Cardiac muscle cell (in vitro differentiated cells and primary cell): ENCODE results near the gene HILPDA. TPM values are rescaled to one million over a fixed set of nuclear protein-coding genes. Genes with fewer than 3 reads are reported as not detected.

Experiments used
- DNase-seq, 2 donors: peaks; one replicate each; pipeline versions ENCODE4 v3.0.0 to v3.0.0-alpha.2; 2010 to 2017; ENCODE audit warnings: low read depth in 1 of 2, low spot score in 1 of 2
- H3K27ac ChIP-seq: fragments of 200-600 bp; sonication (generic); 2 replicates; pipeline ENCODE4 v1.5.1; 2016
- H3K27me3 ChIP-seq: fragments of 200-600 bp; sonication (generic); 2 replicates; pipeline ENCODE4 v1.6.0; 2016; ENCODE audit warnings: control low read depth
- H3K36me3 ChIP-seq: fragments of 200-600 bp; sonication (generic); 2 replicates; pipeline ENCODE4 v1.5.1; 2016; ENCODE audit warnings: control low read depth
- H3K4me1 ChIP-seq: fragments of 200-600 bp; sonication (generic); 2 replicates; pipeline ENCODE4 v1.8.1; 2017; ENCODE audit warnings: low read depth, mild to moderate bottlenecking, mixed run types
- H3K4me3 ChIP-seq: fragments of 200-600 bp; sonication (generic); 2 replicates; pipeline ENCODE4 v1.5.1; 2016; ENCODE audit warnings: mild to moderate bottlenecking
- H3K9me3 ChIP-seq: fragments of 200-600 bp; sonication (generic); 2 replicates; pipeline ENCODE4 v1.5.1; 2017; ENCODE audit warnings: low read depth, mild to moderate bottlenecking, control low read depth
- polyA plus RNA-seq: library from polyadenylated mRNA; unstranded; fragments of >200 nt; fragmentation: Nextera tagmentation; extraction: Ambion mirVana; gene quantifications from 2 replicates; pipeline ENCODE4 v1.2.1, GENCODE V29; 2016
- total RNA-seq: library from RNA; depleted of rRNA; stranded (reverse); fragments of >200 nt; gene quantifications from 2 replicates; pipeline ENCODE4 v1.2.3, GENCODE V29; 2016
- TF ChIP-seq, protein P1 (sequence below): IDR thresholded peaks from 2 replicates; pipeline ENCODE4 v1.5.1; 2012; ENCODE audit warnings: low read depth, mild to moderate bottlenecking, low read length

The HILPDA gene
- total and polyA plus RNA-seq, 2 experiments from 2014 or later, result 16.2 to 56.0 TPM

DNA sequence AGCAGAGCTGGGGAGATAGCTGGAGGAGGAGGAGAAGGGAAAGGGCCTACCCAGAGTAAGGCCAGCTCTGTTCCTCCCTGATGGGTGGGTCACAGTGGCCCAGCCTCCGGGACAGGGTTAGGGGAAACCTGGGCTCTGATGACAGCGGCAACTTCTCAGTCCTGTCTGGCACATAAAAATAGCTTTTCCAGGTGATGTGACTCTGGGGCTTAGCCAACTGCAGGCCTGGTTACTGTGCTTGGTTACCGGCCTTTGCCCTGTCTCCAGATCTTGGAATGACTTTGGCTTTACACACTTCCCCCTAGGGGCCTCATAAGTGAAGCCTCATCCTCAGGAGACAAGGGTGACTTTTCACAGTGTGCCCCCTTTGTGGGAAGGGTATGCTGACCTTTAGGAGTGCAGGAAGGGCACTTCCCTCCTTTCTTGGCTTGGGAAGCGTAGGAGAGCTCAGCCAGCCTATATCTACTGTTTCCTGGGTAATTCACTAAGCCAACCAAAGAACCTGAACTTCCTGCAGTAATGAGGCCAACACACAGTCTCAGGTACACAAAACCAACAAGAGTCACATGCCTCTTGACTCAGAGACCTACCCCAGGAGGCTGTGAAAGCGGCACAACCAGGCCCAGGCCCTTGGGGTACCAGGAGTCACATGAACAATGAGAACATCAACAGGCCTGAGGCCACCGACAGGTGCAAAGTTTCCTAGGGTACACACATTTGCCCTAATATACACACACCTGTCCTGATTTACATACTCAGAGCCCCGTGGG, 11.7 kb upstream of the HILPDA start:
- Histone ChIP-seq H3K36me3 (no peaks in the 10 kb centered on the region), H3K9me3 (no peaks in the 10 kb centered on the region), H3K27ac (no peak overlapping the region), H3K4me3 (no peak overlapping the region), H3K4me1 (no peaks in the 10 kb centered on the region), H3K27me3 (no peaks in the 10 kb centered on the region)
- no peak for DNase-seq
- TF ChIP-seq, protein P1, sequence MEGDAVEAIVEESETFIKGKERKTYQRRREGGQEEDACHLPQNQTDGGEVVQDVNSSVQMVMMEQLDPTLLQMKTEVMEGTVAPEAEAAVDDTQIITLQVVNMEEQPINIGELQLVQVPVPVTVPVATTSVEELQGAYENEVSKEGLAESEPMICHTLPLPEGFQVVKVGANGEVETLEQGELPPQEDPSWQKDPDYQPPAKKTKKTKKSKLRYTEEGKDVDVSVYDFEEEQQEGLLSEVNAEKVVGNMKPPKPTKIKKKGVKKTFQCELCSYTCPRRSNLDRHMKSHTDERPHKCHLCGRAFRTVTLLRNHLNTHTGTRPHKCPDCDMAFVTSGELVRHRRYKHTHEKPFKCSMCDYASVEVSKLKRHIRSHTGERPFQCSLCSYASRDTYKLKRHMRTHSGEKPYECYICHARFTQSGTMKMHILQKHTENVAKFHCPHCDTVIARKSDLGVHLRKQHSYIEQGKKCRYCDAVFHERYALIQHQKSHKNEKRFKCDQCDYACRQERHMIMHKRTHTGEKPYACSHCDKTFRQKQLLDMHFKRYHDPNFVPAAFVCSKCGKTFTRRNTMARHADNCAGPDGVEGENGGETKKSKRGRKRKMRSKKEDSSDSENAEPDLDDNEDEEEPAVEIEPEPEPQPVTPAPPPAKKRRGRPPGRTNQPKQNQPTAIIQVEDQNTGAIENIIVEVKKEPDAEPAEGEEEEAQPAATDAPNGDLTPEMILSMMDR, result no peak

DNA sequence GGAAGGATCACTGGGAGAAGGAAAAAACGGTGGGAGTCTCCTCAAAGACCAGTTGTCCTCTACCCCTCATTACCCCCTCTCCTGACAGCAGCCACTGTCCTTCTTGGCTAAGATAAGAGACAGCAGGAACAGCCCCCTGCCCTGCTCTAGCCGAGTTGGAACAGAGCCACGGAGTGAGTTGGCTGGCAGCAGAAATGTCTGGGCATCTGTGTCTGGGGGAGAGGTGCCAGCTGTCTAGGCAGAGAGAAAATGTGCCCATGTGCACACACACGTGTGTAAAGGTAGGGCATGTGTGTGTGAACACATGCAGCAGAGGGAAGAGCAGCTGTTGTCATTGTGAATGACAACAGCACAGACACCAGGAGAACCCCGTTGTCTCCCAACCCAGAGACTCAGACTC, 9.4 kb upstream of the HILPDA start:
- TF ChIP-seq, protein P1, result no peak
- Histone ChIP-seq H3K9me3 (no peaks in the 10 kb centered on the region), H3K4me3 (no peak overlapping the region), H3K36me3 (no peaks in the 10 kb centered on the region), H3K4me1 (no peaks in the 10 kb centered on the region), H3K27me3 (no peaks in the 10 kb centered on the region), H3K27ac (no peak overlapping the region)
- no peak for DNase-seq

DNA sequence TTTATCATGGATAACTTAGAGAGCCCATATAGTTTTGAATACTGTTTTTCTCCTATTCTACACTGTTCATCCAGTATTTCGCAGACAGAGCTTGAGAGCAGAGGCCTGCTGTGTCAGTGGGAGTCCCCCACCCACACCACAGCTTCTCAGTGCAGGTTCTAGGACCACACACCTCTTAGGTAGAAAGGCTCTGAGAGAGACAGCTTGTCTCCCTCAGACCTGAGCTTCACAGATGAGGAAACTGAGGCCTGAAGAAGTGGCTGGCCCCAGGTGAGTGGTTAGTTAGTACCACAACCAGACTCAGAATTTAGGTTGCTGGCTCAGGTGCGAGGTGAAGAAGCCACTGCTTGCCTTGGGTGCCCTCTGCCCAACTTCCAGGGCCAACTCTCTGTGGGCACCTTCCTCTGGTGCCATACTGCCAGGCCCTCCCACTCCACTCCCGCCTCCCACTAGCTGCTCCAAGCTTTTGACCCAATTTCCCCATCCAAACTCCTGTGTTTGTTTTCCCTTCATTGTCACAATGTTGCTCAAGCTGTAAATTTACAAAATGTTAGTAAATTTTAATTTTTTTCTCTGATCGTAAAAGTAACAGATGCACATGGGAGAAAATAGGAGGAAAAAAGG, 7.6 kb upstream of the HILPDA start:
- no peak for DNase-seq
- H3K27me3 ChIP-seq, result no peaks in the 10 kb centered on the region
- no peaks in the 10 kb centered on the region for H3K9me3 ChIP-seq
- H3K4me1 ChIP-seq, result no peaks in the 10 kb centered on the region
- no peak overlapping the region for H3K27ac ChIP-seq
- H3K4me3 ChIP-seq, result no peak overlapping the region
- H3K36me3 ChIP-seq, result no peaks in the 10 kb centered on the region
- TF ChIP-seq, protein P1, result no peak

DNA sequence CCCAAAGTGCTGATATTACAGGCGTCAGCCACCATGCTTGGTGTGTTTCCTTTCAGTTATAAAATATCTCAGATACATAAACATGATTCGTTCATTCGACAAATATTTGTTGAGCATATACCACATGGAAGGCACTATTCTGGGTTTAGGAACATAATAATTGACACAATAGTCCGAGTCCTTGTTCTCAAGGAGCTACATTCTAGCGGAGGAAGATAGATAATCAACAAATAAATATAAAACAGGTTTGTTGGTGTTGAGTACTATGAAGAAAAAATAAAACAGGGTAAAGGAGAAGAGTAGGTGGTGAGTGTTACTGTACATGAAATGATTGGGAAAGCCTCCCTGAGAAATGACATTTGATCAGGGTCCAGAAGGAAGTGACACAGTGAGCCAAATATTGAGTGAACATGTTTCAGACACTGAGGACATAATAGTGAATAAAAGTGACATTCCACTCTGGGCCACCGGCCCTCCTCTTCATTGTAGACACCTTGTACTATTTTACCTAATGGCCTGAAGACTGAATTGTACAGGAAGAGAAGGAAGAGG, 6.9 kb upstream of the HILPDA start:
- Histone ChIP-seq H3K4me3 (no peak overlapping the region), H3K9me3 (no peaks in the 10 kb centered on the region), H3K27ac (no peak overlapping the region), H3K27me3 (no peaks in the 10 kb centered on the region), H3K36me3 (no peaks in the 10 kb centered on the region), H3K4me1 (peaks cover 5% of the 10 kb centered on the region)
- TF ChIP-seq, protein P1, result no peak
- no peak for DNase-seq

DNA sequence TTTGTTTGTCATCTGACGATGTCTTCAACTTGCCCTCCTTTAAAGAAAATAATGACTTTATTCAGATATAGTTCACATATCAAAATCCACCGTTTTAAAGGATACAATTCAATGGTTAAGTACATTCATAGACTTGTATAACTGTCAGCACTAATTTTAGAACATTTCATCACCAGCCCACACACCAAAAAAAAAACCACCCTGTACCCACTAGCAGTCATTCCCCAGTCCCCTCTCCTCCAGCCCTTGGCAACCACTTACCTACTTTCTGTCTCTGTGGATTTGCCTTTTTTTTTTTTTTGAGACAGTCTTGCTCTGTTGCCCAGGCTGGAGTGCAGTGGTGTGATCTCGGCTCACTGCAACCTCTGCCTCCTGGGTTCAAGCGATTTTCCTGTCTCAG, 5.3 kb upstream of the HILPDA start:
- Histone ChIP-seq H3K4me3 (no peak overlapping the region), H3K4me1 (peaks cover 19% of the 10 kb centered on the region), H3K27ac (no peak overlapping the region), H3K27me3 (no peaks in the 10 kb centered on the region), H3K9me3 (no peaks in the 10 kb centered on the region), H3K36me3 (no peaks in the 10 kb centered on the region)
- peak in 1 of 2 donors; percentile 29 for DNase-seq
- TF ChIP-seq, protein P1, result no peak
